ENCODE data around the gene TTN.
"Not testable (repeated sequence)": the region's sequence is repeated elsewhere in the genome, so short reads cannot be mapped to it uniquely, and the experiment has no call there.

The TTN gene

DNA sequence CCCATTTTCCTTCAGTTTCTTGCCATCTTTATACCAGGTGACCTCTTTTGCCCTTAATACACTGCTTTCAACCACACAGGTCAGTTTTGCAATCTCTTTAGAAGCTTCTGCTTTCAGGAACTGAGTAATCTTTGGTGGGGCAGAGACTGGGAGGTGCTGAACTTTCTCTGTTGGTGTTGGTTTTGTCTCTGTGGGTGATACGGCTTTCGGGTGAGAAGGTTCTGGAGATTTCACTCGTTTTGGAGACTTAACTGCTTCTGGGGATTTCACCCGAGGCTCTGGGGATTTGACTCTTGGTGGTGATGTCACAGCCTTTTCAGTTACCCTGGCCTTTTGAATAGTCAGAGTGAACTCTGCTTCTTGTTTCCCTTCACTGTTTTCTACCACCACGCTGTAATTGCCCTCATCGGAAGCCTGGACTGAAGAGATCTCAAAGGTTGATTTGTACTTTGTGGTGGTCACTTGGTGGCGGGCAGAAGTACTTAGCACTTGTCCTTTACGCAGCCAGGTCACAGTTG is 276.5 kb downstream of the TTN start:
- DNase-seq: peak; percentile 32
- peak overlapping the region; percentile 86 for H3K27ac Mint-ChIP-seq
- no peaks in the 10 kb centered on the region for H3K27me3 Mint-ChIP-seq
- no peaks in the 10 kb centered on the region for H3K9me3 Mint-ChIP-seq
- H3K4me1 Mint-ChIP-seq (ENCODE audit: low read depth): peaks cover 69% of the 10 kb centered on the region
- peak overlapping the region; percentile 21 for H3K4me3 Mint-ChIP-seq
- H3K36me3 Mint-ChIP-seq (ENCODE audit: low read depth): peaks cover 81% of the 10 kb centered on the region

DNA sequence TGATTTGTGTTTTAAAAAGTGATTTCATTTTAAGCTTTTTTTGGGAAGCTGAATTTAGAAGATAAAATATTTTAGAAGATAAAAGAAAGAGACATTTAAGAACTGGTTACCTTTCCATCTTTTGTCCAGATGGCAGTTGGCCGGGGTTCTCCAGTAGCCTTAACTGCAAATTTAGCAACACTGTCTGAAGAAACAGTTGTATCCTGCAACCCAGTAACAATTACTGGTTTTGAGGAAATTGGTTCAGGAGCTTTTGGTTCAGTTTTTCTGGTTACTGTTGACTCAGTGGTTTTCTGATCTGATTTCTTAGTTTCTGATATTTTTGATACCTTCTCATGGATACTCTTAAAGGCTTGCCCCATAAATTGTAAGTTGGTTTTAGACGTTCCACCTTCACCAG is 277.1 kb downstream of the TTN start:
- Mint-ChIP-seq H3K9me3 (no peaks in the 10 kb centered on the region), H3K4me1 (ENCODE audit: low read depth) (peaks cover 72% of the 10 kb centered on the region), H3K4me3 (no peak overlapping the region), H3K36me3 (ENCODE audit: low read depth) (peaks cover 78% of the 10 kb centered on the region), H3K27me3 (no peaks in the 10 kb centered on the region), H3K27ac (peak overlapping the region; percentile 86)
- no peak for DNase-seq

DNA sequence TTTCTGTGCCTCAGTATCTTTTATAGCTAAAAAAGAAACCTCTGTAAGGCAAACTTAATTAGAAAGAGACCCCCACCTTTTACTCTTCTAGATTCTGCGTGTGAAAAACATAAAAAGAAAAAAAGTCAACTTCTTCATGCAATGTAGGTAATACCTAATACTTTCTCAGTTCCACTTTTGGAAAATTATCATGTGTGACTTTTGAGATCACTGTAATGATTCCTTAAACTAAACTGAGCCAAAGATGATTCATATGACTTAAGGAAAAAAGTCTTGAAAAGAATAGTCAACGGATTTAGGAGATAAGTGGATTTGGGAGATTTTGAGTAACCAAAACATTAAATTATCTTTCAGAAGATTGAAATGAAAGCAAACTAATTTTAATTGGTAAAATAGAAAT is 278.0 kb downstream of the TTN start:
- Mint-ChIP-seq H3K36me3 (ENCODE audit: low read depth) (peaks cover 69% of the 10 kb centered on the region), H3K4me1 (ENCODE audit: low read depth) (peaks cover 79% of the 10 kb centered on the region), H3K27ac (no peak overlapping the region), H3K4me3 (no peak overlapping the region), H3K9me3 (no peaks in the 10 kb centered on the region), H3K27me3 (no peaks in the 10 kb centered on the region)
- no peak for DNase-seq

DNA sequence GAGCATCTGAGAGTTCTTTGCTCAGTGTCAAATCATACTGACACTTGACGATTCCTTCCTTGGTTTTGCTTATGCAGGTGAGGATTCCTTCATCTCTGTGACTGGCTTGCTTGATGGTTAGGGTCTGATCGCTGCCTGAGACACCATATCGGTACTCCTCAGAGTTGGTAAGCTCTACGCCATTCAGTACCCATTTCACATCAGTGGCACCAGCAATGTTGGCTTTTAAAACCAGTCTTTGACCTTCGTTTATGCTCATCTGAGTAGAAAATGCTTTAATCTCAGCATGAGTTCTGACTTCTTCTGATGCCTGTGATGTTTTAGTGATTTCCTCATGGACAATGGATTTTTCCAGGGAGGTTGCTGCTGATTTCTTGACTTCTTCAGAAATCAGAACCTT is 278.6 kb downstream of the TTN start:
- no peak for DNase-seq
- Mint-ChIP-seq H3K4me1 (ENCODE audit: low read depth) (peaks cover 79% of the 10 kb centered on the region), H3K36me3 (ENCODE audit: low read depth) (peaks cover 68% of the 10 kb centered on the region), H3K9me3 (no peaks in the 10 kb centered on the region), H3K27ac (no peak overlapping the region), H3K4me3 (no peak overlapping the region), H3K27me3 (no peaks in the 10 kb centered on the region)

DNA sequence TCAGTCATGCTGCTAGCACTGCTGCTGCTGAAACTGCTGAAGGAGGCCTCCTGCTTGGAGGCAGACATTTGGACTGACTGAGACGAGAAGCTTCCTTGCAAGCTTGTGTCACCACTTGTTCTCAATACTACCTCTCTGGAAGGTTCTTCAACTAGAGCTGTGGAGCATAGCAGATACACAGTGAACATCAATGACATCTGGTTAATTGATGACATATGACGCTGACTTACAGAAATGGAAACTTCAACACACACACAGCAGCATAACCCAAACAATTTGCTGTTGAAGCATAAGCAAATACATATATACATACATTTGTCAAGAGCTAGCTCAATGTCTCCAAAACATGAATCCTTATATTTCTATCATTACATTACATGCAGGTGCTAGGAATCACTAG is 279.6 kb downstream of the TTN start:
- no peak overlapping the region for H3K4me3 Mint-ChIP-seq
- H3K4me1 Mint-ChIP-seq (ENCODE audit: low read depth): peaks cover 82% of the 10 kb centered on the region
- H3K36me3 Mint-ChIP-seq (ENCODE audit: low read depth): peaks cover 68% of the 10 kb centered on the region
- peaks cover 3% of the 10 kb centered on the region for H3K9me3 Mint-ChIP-seq
- DNase-seq: no peak
- H3K27me3 Mint-ChIP-seq: no peaks in the 10 kb centered on the region
- peak overlapping the region; percentile 50 for H3K27ac Mint-ChIP-seq

DNA sequence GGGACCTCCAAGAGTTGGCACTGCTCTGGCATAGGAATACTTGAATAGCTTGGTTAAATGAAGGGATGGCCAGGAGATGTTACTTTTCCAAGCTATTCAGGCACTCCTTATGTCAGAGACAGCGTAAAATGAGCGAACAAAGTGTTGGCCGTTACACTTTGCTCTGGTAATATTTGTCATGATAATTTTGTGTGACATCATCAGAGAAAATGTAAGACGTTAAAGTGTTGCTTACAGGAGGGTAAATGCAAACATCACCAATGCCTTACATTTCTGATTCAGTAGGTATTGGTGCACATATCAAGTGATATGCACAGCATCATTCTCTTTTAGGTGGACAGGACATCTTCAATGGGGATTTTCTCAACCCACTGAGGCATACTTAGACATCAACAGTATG is 281.0 kb downstream of the TTN start:
- Mint-ChIP-seq H3K27ac (no peak overlapping the region), H3K36me3 (ENCODE audit: low read depth) (peaks cover 62% of the 10 kb centered on the region), H3K4me3 (no peak overlapping the region), H3K27me3 (no peaks in the 10 kb centered on the region), H3K9me3 (peaks cover 5% of the 10 kb centered on the region), H3K4me1 (ENCODE audit: low read depth) (peaks cover 81% of the 10 kb centered on the region)
- DNase-seq: no peak

DNA sequence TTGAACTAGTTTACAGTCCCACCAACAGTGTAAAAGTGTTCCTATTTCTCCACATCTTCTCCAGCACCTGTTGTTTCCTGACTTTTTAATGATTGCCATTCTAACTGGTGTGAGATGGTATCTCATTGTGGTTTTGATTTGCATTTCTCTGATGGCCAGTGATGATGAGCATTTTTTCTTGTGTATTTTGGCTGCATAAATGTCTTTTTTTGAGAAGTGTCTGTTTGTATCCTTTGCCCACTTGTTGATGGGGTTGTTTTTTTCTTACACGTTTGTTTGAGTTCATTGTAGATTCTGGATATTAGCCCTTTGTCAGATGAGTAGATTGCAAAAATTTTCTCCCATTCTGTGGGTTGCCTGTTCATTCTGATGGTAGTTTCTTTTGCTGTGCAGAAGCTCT is 281.8 kb downstream of the TTN start:
- not testable (repeated sequence) for DNase-seq, H3K27ac Mint-ChIP-seq, H3K9me3 Mint-ChIP-seq, H3K27me3 Mint-ChIP-seq
- Mint-ChIP-seq H3K36me3 (ENCODE audit: low read depth) (peaks cover 55% of the 10 kb centered on the region), H3K4me3 (peak overlapping the region; percentile 42), H3K4me1 (ENCODE audit: low read depth) (peaks cover 81% of the 10 kb centered on the region)

DNA sequence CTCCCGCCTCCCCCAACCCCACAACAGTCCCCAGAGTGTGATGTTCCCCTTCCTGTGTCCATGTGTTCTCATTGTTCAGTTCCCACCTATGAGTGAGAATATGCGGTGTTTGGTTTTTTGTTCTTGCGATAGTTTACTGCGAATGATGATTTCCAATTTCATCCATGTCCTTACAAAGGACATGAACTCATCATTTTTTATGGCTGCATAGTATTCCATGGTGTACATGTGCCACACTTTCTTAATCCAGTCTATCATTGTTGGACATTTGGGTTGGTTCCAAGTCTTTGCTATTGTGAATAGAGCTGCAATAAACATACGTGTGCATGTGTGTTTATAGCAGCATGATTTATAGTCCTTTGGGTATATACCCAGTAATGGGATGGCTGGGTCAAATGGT is 282.2 kb downstream of the TTN start:
- H3K36me3 Mint-ChIP-seq (ENCODE audit: low read depth): peaks cover 55% of the 10 kb centered on the region
- H3K4me3 Mint-ChIP-seq: peak overlapping the region; percentile 51
- not testable (repeated sequence) for H3K27me3 Mint-ChIP-seq, DNase-seq, H3K27ac Mint-ChIP-seq, H3K9me3 Mint-ChIP-seq
- H3K4me1 Mint-ChIP-seq (ENCODE audit: low read depth): peaks cover 81% of the 10 kb centered on the region

DNA sequence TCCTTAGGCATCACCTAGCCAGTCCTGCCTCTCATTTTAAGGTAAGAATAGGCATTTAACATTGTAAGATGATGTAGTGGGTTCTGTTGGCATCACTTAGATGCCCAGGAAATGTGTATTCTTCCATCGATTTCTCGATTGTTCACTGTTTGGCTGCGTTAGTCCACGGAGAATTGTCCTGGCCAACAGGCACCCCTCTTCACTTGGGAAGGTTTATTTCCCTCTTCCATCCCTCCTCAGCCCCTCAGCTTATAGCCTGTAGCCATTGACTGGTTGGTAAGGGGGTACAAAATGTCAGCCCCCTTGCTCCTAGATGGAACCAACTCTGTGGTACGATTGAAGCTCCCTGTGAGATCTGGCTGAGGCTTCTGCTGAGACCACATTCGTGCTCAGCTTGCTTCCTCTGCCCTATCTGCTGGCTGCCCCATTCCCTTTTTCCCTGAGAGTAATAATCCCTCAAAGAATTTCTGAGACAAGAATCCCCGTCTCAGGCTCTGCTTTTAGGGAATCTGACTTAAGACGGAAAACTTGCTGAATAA is 283.6 kb downstream of the TTN start:
- Mint-ChIP-seq H3K4me1 (ENCODE audit: low read depth) (peaks cover 69% of the 10 kb centered on the region), H3K9me3 (peaks cover 5% of the 10 kb centered on the region), H3K36me3 (ENCODE audit: low read depth) (peaks cover 59% of the 10 kb centered on the region), H3K4me3 (peak overlapping the region; percentile 95), H3K27ac (peak overlapping the region; percentile 95), H3K27me3 (no peaks in the 10 kb centered on the region)
- DNase-seq: peak; percentile 34

DNA sequence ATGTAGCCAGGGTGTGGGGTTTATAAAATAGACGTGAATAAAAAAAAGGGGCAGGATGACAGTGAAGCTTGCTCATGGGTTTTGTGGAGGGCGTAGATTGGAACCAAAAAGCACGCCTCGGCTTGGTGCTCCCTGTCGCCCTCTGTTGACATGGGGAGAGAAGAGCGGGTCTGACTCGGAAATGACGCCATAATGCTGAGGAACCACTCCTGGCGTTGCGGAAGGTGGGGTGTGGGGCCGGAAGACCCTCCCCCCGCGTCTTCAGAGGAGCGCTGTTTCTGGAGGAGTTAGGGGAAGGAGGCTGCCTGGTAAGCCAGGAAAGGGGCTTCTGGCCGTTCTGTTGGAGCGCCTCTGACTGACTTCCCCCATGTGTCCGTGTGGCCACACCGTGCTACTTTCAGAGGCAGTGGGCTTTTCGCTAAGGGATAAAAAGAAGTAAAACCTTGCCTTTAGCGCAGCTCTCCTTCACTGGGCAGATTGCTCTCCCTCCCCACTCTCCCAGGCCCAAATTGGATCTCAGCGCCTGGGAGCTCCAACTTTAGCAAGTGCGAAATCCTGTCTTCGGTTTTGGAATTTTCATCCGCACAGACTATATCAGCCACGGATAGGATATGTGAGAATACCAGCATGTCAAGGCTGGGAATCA is 284.1 kb downstream of the TTN start:
- DNase-seq: peak; percentile 87
- Mint-ChIP-seq H3K4me3 (peak overlapping the region; percentile 95), H3K27ac (peak overlapping the region; percentile 95), H3K9me3 (peaks cover 5% of the 10 kb centered on the region), H3K4me1 (ENCODE audit: low read depth) (peaks cover 63% of the 10 kb centered on the region), H3K36me3 (ENCODE audit: low read depth) (peaks cover 60% of the 10 kb centered on the region), H3K27me3 (no peaks in the 10 kb centered on the region)

DNA sequence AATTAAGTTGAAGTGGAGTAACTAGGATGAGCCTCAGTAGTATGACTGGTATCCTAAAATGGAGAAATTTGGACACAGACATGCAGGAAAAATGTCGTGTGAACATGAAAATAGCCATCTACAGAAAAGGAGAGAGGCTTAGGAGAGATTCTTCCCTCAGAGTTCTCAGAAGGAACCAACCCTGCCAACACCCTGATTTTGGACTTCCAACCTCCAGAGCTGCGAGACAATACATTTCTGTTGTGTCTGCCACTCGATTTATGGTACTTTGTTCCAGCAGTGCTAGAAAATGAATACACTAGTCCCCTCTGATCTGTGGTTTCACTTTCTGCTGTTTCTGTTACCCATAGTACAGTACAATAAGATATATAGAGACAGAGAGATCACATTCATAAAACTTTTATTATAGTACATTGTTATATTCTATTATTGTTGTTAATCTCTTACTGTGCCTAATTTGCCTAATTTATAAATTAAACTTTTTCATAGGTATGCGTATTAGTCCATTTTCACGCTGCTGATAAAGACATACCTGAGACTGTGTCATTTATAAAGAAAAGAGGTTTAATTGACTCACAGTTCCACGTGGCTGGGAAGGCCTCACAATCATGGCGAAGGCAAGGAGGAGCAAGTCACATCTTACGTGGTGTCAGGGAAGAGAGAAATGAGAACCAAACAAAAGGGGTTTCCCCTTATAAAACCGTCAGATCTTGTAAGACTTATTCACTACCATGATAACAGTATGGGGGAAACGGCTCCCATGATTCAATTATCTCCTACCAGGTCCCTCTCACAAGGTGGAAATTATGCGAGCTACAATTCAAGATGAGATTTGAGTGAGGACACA is 285.7 kb downstream of the TTN start:
- Mint-ChIP-seq H3K4me1 (ENCODE audit: low read depth) (peaks cover 50% of the 10 kb centered on the region), H3K36me3 (ENCODE audit: low read depth) (peaks cover 60% of the 10 kb centered on the region), H3K9me3 (peaks cover 5% of the 10 kb centered on the region), H3K27me3 (no peaks in the 10 kb centered on the region), H3K4me3 (peak overlapping the region; percentile 47), H3K27ac (peak overlapping the region; percentile 93)
- DNase-seq: peak; percentile 40

DNA sequence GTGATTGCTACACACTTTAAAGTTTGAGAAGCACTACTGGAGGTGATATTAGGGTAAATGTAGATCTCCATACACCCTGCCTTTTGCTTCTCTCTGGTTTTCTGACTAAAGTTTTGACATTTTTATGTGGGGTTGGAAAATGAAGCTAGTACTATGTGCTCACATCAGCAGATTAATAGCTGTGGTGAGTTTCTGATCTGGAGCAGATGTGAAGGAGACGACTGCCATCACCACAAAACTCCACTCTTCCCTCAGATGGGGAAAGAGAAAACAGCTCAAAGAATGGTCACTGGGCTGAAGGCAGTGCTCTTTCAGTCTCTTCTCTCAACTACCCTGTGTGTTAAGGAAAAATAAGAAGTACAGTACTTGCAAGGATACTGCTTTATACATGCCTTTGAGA is 289.7 kb downstream of the TTN start:
- H3K27me3 Mint-ChIP-seq: no peaks in the 10 kb centered on the region
- peaks cover under 1% of the 10 kb centered on the region for H3K9me3 Mint-ChIP-seq
- no peak overlapping the region for H3K4me3 Mint-ChIP-seq
- no peak for DNase-seq
- H3K36me3 Mint-ChIP-seq (ENCODE audit: low read depth): peaks cover 56% of the 10 kb centered on the region
- H3K27ac Mint-ChIP-seq: no peak overlapping the region
- H3K4me1 Mint-ChIP-seq (ENCODE audit: low read depth): peaks cover 47% of the 10 kb centered on the region

DNA sequence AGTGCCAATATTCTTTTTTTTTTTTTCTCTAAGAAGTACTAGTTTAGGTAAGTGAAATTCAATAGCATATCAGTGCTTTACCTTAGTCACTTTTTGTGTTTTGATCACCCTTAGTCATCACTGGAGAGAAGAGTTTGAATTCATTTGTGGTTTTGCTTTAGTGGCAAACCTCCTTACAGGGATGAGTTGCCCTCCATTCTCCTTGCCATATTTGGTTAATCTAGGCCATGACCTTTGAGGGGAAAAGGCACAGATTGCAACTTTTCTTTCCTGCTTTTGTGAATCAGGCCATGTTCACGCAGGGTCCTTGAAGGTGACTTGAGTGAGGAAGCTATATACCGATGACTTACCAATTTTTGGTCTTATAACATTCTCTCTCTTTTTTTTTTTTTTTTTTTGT is 292.6 kb downstream of the TTN start:
- H3K4me1 Mint-ChIP-seq (ENCODE audit: low read depth): peaks cover 31% of the 10 kb centered on the region
- H3K9me3 Mint-ChIP-seq: no peaks in the 10 kb centered on the region
- H3K36me3 Mint-ChIP-seq (ENCODE audit: low read depth): peaks cover 69% of the 10 kb centered on the region
- H3K27me3 Mint-ChIP-seq: no peaks in the 10 kb centered on the region
- peak overlapping the region; percentile 94 for H3K27ac Mint-ChIP-seq
- peak overlapping the region; percentile 60 for H3K4me3 Mint-ChIP-seq
- DNase-seq: no peak

DNA sequence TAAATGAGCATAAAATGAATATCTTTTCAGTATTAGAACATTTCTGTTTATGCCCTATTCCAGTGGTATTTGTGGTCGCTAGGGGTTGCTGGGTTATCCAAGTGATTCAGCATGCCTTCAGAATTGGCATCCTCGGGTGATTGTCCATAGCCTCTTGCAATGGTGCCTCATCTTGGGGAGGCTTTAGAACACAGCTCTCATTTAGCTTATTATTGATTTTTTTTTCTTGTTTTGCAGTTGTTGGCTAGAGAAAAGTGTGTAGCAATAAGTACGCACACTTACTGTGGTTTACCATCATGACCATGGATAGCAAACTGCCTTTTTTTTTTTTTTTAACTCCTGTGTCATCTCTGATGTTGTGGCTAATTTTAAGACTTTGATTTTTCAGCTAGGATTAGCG is 293.3 kb downstream of the TTN start:
- H3K36me3 Mint-ChIP-seq (ENCODE audit: low read depth): peaks cover 66% of the 10 kb centered on the region

DNA sequence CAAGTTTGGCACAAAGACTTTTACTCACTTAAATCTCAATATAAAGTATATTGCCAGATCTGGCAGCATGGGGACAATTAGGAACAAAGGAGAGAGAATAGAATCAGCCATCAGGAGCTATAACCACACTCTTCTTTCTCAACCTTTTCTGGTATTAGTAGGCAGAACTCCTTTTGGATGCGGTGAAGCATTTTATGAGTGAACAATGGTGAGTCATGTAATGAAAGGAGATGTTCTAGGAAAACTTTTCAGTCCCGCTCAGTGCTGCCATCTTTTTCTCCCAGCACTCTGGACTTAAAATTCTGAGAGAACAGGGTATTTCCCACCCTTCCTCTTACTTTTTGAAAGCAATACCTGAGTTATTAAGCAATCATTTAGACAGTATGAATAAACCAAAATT is 294.7 kb downstream of the TTN start:
- H3K27me3 Mint-ChIP-seq: no peaks in the 10 kb centered on the region
- H3K36me3 Mint-ChIP-seq (ENCODE audit: low read depth): peaks cover 60% of the 10 kb centered on the region
- H3K9me3 Mint-ChIP-seq: no peaks in the 10 kb centered on the region
- H3K4me1 Mint-ChIP-seq (ENCODE audit: low read depth): peaks cover 40% of the 10 kb centered on the region
- DNase-seq: no peak
- H3K27ac Mint-ChIP-seq: no peak overlapping the region
- H3K4me3 Mint-ChIP-seq: no peak overlapping the region

More for the DNA sequence above, 293.3 kb downstream of the TTN start:
- Mint-ChIP-seq H3K27ac (peak overlapping the region; percentile 94), H3K4me1 (ENCODE audit: low read depth) (peaks cover 31% of the 10 kb centered on the region), H3K9me3 (no peaks in the 10 kb centered on the region), H3K27me3 (no peaks in the 10 kb centered on the region), H3K4me3 (no peak overlapping the region)
- DNase-seq: no peak

Data from activated T-cell treated with anti-CD3 and anti-CD28 coated beads, Interleukin-2, amount 50 U/mL, for 24 hours (primary cell).